ENCODE data around the gene CISH. TPM values are rescaled to one million over a fixed set of nuclear protein-coding genes. Genes with fewer than 3 reads are reported as not detected.
A peak's percentile ranks its signal among the peaks of the same experiment; 100 is the strongest.

The CISH gene
- total RNA-seq, 2 donors from 2014 or later: 4.1 to 13.3 TPM

DNA sequence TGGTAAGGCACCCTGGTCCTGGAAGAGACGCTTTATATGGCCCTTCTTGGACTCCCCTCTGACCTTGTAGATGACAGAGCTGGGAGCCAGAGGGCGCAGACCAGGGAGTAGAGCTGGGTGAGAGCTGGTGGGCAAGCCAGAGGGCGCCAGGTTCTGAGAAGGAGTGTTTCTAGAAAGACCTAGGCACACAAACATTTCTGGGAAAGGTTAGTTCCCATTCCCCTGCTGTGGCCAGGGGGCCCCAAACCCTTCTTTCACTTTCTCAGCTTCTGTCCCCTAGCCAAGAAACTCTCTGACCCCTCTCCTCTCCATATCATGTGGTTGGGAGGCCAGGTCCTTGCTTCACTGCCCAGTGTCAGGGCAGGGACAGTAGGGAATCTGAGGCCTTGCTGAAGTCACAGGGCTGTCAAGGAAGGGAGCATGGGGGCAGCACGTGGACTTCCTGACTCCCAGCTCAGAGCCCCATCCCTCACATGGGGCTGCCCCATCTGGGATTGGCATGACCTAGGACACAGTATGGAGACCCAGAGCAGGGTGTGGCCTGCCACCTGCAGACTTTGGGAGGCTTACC is 38.7 kb downstream of the CISH start:
- peaks cover 9% of the 10 kb centered on the region for H3K36me3 ChIP-seq

DNA sequence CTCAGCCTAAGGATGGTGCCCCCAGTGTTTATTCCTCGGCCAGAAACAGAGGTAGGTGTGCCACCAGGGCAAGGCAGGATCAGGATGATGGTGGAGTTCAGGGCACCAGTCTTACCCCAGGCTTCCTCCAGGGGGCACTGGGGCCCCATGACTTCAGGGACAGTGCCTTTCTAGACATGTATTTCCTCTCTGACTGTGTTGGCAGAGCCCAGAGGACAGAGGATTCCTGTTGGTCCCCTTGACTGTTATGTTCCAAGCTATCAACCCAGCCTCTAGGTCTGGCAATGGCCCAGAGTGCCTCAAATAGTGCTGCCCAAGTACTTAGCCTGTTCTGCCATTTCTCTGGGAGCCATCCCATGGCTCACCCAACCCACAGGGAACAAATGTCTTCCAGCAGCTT is 39.4 kb downstream of the CISH start:
- Histone ChIP-seq H3K27ac (no peak overlapping the region), H3K9me3 (no peaks in the 10 kb centered on the region), H3K36me3 (peaks cover 1% of the 10 kb centered on the region), H3K27me3 (replicated peaks; ENCODE audit: insufficient read depth) (no peaks in the 10 kb centered on the region), H3K4me1 (ENCODE audit: control insufficient read depth in 1 of 2, low read depth in 2 of 2) (peaks cover 0 to 31% of the 10 kb centered on the region in 2 donors), H3K4me3 (no peak overlapping the region)
- TF ChIP-seq, protein P1, sequence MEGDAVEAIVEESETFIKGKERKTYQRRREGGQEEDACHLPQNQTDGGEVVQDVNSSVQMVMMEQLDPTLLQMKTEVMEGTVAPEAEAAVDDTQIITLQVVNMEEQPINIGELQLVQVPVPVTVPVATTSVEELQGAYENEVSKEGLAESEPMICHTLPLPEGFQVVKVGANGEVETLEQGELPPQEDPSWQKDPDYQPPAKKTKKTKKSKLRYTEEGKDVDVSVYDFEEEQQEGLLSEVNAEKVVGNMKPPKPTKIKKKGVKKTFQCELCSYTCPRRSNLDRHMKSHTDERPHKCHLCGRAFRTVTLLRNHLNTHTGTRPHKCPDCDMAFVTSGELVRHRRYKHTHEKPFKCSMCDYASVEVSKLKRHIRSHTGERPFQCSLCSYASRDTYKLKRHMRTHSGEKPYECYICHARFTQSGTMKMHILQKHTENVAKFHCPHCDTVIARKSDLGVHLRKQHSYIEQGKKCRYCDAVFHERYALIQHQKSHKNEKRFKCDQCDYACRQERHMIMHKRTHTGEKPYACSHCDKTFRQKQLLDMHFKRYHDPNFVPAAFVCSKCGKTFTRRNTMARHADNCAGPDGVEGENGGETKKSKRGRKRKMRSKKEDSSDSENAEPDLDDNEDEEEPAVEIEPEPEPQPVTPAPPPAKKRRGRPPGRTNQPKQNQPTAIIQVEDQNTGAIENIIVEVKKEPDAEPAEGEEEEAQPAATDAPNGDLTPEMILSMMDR (IDR thresholded peaks at IDR 0.05): peak; percentile 92
- ATAC-seq (ENCODE audit: insufficient number of reproducible peaks, low FRiP score, low read depth) (no peak), DNase-seq (ENCODE audit: low spot score) (no peak)

More for the DNA sequence above, 38.7 kb downstream of the CISH start:
- H3K27ac ChIP-seq: no peak overlapping the region
- ATAC-seq (ENCODE audit: insufficient number of reproducible peaks, low FRiP score, low read depth) (no peak), DNase-seq (ENCODE audit: low spot score) (no peak)
- H3K9me3 ChIP-seq: no peaks in the 10 kb centered on the region
- peaks cover 0 to 29% of the 10 kb centered on the region in 2 donors for H3K4me1 ChIP-seq (ENCODE audit: control insufficient read depth in 1 of 2, low read depth in 2 of 2)
- H3K4me3 ChIP-seq: no peak overlapping the region
- TF ChIP-seq, protein P1 (IDR thresholded peaks at IDR 0.05): no peak
- no peaks in the 10 kb centered on the region for H3K27me3 ChIP-seq (replicated peaks; ENCODE audit: insufficient read depth)

DNA sequence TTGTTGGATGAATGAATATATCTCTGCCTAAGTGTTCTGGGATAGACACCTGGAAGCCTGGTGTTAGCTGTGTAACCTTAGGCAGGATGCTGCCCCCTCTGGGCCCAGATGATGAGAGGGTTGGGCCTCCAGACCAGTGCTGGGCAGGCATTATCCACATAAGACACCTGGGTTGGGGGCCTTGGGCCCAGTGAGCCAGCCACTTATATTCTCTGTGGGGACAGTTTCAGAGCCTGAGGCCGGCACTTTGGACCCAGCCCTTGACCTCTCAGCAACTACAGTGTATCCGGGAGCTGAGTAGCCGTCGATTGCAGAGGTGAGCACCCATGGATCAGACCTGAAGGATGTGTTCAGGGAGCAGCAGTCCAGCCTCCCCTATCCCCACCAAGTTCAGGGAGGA is 40.1 kb downstream of the CISH start:
- Histone ChIP-seq H3K27me3 (replicated peaks; ENCODE audit: insufficient read depth) (no peaks in the 10 kb centered on the region), H3K4me1 (ENCODE audit: control insufficient read depth in 1 of 2, low read depth in 2 of 2) (peaks cover 5 to 37% of the 10 kb centered on the region in 2 donors), H3K36me3 (no peaks in the 10 kb centered on the region), H3K27ac (no peak overlapping the region), H3K4me3 (no peak overlapping the region), H3K9me3 (no peaks in the 10 kb centered on the region)
- DNase-seq (ENCODE audit: low spot score) (no peak), ATAC-seq (ENCODE audit: insufficient number of reproducible peaks, low FRiP score, low read depth) (no peak)
- TF ChIP-seq, protein P1 (IDR thresholded peaks at IDR 0.05): no peak

DNA sequence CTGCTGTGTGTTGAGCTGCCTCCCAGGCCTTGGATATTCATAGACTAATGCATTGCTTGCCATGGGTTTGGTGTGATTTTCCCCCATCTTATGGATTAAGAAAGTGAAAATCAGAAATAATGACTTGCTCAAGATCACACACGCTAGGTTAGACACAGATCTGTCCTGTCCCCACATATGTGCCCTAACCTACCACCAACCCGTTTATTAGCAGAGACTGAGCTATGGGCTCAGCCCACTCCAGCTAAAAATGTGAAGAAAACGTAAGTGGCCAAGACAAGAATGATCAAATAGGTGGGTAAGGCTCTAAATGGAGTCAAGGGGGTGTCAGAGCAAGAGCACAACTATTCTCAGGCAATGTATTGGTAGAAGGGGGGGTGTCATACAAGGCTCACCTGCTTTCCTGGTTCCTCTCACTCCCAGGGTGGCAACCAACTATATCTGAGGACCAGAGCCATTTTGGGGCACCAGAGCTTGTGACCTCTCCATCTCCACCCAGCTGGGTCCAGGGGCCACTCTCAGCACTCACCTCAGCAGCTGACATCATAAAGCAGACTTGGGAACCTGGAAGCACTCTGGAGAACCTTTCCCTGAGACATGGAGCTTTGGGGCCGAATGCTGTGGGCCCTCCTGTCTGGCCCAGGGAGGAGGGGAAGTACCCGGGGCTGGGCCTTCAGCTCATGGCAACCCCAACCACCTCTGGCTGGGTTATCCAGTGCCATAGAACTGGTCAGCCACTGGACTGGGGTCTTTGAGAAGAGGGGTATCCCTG is 40.9 kb downstream of the CISH start:
- Histone ChIP-seq H3K27ac (no peak overlapping the region), H3K4me1 (ENCODE audit: control insufficient read depth in 1 of 2, low read depth in 2 of 2) (peaks cover 5 to 40% of the 10 kb centered on the region in 2 donors), H3K36me3 (no peaks in the 10 kb centered on the region), H3K4me3 (no peak overlapping the region), H3K27me3 (replicated peaks; ENCODE audit: insufficient read depth) (no peaks in the 10 kb centered on the region), H3K9me3 (no peaks in the 10 kb centered on the region)
- ATAC-seq (ENCODE audit: insufficient number of reproducible peaks, low FRiP score, low read depth) (no peak), DNase-seq (ENCODE audit: low spot score) (no peak)
- TF ChIP-seq, protein P1 (IDR thresholded peaks at IDR 0.05): no peak

DNA sequence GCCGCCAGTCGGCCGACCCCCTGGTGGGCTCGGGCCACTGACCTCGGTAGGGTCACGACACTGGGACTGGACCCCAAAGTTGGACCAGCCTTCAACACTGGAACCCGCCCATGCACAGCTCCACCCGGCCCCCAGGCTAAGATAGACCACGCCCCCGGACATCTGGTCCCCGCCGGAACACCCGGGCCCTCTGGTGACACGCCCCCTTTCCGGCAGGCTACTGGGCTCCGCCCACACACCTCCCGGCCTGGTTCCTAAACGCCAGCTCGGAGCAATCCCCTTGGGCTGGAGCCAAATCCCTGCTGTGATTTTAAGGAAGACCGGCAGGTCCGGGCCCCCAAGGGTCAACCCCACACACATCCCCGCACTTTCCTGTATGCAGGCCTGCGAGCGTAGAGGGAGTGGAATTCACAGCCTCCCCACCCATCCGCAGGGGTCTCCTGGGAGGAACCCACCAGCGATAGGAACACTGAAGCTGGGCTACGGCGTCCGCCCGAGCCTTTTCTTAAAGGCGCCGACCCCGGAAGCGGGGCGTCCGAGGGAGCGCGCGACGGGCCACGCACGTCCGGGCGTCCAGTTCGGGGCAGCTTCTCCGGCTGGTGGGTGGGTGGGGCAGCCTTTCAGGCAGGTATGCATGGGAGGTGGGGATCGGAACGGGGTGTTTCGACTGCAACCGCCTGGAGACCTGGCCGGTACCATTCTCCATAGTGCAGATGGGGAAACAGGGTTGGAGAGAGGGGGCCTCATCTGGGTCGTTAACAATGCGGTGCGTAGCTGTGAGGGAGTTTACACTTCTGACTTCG is 42.4 kb downstream of the CISH start, which contains the start of gene HEMK1:
Gene HEMK1 (plus strand): TSS at position 576 of the 803 bp plus-strand sequence. CDS start 1,583 bp downstream, outside the sequence.
- no peaks in the 10 kb centered on the region for H3K36me3 ChIP-seq
- DNase-seq (ENCODE audit: low spot score): peak; percentile 96
- H3K27ac ChIP-seq: peak within 1 kb of the TSS; percentile 85 to 87
- H3K9me3 ChIP-seq: no peaks in the 10 kb centered on the region
- H3K4me1 ChIP-seq (ENCODE audit: control insufficient read depth in 1 of 2, low read depth in 2 of 2): peaks cover 5 to 40% of the 10 kb centered on the region in 2 donors
- TF ChIP-seq, protein P1 (IDR thresholded peaks at IDR 0.05): no peak
- H3K27me3 ChIP-seq (replicated peaks; ENCODE audit: insufficient read depth): no peaks in the 10 kb centered on the region
- peak within 1 kb of the TSS; percentile 76 for H3K4me3 ChIP-seq
- ATAC-seq (ENCODE audit: insufficient number of reproducible peaks, low FRiP score, low read depth): peak; percentile 88

All from thoracic aorta (tissue), 2 donors.